A673 (cell line): ENCODE measurements around the gene NPHP4. TPM values are rescaled to one million over a fixed set of nuclear protein-coding genes. Genes with fewer than 3 reads are reported as not detected.

Experiments
- BruUV-seq: library from RNA; stranded (reverse); fragments of 400-500 nt; replicated peaks from 2 replicates; lab custom pipeline; 2021; lab: Mats Ljungman, UMichigan
- CTCF ChIA-PET: fragments of 300-600 bp; sonication (Branson Sonifier 250); formaldehyde crosslinking; loops from one replicate; lab custom pipeline; 2022; ENCODE audit warnings: antibody characterized with exemption; lab: Charles Lee
- POLR2A ChIA-PET: fragments of 300-600 bp; sonication (Branson Sonifier 250); formaldehyde crosslinking; loops from one replicate; lab custom pipeline; 2022; ENCODE audit warnings: antibody characterized with exemption; ENCODE audit not compliant: low non-redundant PET; lab: Charles Lee
- DNase-seq: peaks from one replicate; pipeline ENCODE4 v3.0.0-alpha.2; 2015; ENCODE audit warnings: low spot score
- H3K27ac ChIP-seq: fragments of 200-600 bp; sonication (generic); 2 replicates; pipeline ENCODE4 v1.5.1; 2016; ENCODE audit warnings: mixed run types, low read depth, mild to moderate bottlenecking, mixed read lengths, antibody characterized with exemption, low read length; ENCODE audit not compliant: poor library complexity, severe bottlenecking
- H3K27me3 ChIP-seq: fragments of 200-600 bp; sonication (generic); replicated peaks from 2 replicates; pipeline ENCODE4 v1.6.1; 2017; ENCODE audit warnings: mixed run types, low read depth, mild to moderate bottlenecking, mixed read lengths, antibody characterized with exemption, low read length; ENCODE audit not compliant: insufficient read depth, poor library complexity
- H3K36me3 ChIP-seq: fragments of 200-600 bp; sonication (generic); 2 replicates; pipeline ENCODE4 v1.6.1; 2016; ENCODE audit warnings: mixed run types, mild to moderate bottlenecking, mixed read lengths, antibody characterized with exemption, low read length; ENCODE audit not compliant: insufficient read depth, poor library complexity, severe bottlenecking
- H3K4me1 ChIP-seq: fragments of 200-600 bp; sonication (generic); 2 replicates; pipeline ENCODE4 v1.6.1; 2017; ENCODE audit warnings: mixed run types, mild to moderate bottlenecking, mixed read lengths, antibody characterized with exemption, low read length; ENCODE audit not compliant: insufficient read depth, poor library complexity, severe bottlenecking
- H3K4me3 ChIP-seq: fragments of 200-600 bp; sonication (generic); 2 replicates; pipeline ENCODE4 v1.5.1; 2016; ENCODE audit warnings: low read depth, mixed run types, mild to moderate bottlenecking, mixed read lengths, low read length; ENCODE audit not compliant: poor library complexity, severe bottlenecking
- H3K9me3 ChIP-seq: fragments of 200-600 bp; sonication (generic); 2 replicates; pipeline ENCODE4 v1.6.1; 2016; ENCODE audit warnings: mixed run types, low read depth, mild to moderate bottlenecking, mixed read lengths, antibody characterized with exemption, low read length; ENCODE audit not compliant: poor library complexity, severe bottlenecking
- CTCF ChIP-seq: fragments of 300-800, 200-600 bp; sonication (generic); conservative IDR thresholded peaks from 2 replicates; pipeline ENCODE4 v1.5.1; 2017; ENCODE audit warnings: low read depth, mild to moderate bottlenecking, antibody characterized with exemption, low read length, moderate library complexity, mixed read lengths
- EZH2 ChIP-seq: fragments of 200-600 bp; sonication (generic); IDR thresholded peaks from 2 replicates; pipeline ENCODE4 v1.6.1; 2017; ENCODE audit warnings: borderline replicate concordance, low read depth, mild to moderate bottlenecking, mixed read lengths, antibody characterized with exemption, low read length; ENCODE audit not compliant: poor library complexity, severe bottlenecking
- intact Hi-C: fragments of 100-400 bp; cut with micrococcal nuclease; formaldehyde crosslinking; loops from one replicate; pipeline ENCODE4 v1.10.0; 2022; ENCODE audit not compliant: unreplicated experiment
- total RNA-seq: library from RNA; stranded (reverse); gene quantifications from 2 replicates; pipeline ENCODE4 v1.2.3, GENCODE V29; 2021

The NPHP4 gene
- total RNA-seq, 1 experiment from 2014 or later: 27.6 TPM

GRCh38 chr1:5889462-5889861 lies 102.8 kb downstream of the NPHP4 start:
- Histone ChIP-seq H3K27ac (no peak overlapping the region), H3K36me3 (no peaks in the 10 kb centered on the region), H3K27me3 (no peaks in the 10 kb centered on the region), H3K9me3 (no peaks in the 10 kb centered on the region), H3K4me3 (no peak overlapping the region), H3K4me1 (no peaks in the 10 kb centered on the region)
- no peak for DNase-seq
- no TSS peak for BruUV-seq
- ChIA-PET POLR2A (no interaction called here), CTCF (no interaction called here)
- intact Hi-C loops: no loop called here
- TF ChIP-seq CTCF (no peak), EZH2 (no peak)

GRCh38 chr1:5888606-5889211 lies 103.5 kb downstream of the NPHP4 start:
- DNase-seq: no peak
- H3K27me3 ChIP-seq: no peaks in the 10 kb centered on the region
- no peak overlapping the region for H3K4me3 ChIP-seq
- intact Hi-C loops: no loop called here
- POLR2A ChIA-PET: no interaction called here
- H3K27ac ChIP-seq: no peak overlapping the region
- TF ChIP-seq CTCF (no peak), EZH2 (no peak)
- no TSS peak for BruUV-seq
- no peaks in the 10 kb centered on the region for H3K36me3 ChIP-seq
- CTCF ChIA-PET: no interaction called here
- H3K4me1 ChIP-seq: no peaks in the 10 kb centered on the region
- H3K9me3 ChIP-seq: no peaks in the 10 kb centered on the region

GRCh38 chr1:5887971-5888361 lies 104.3 kb downstream of the NPHP4 start:
- Histone ChIP-seq H3K36me3 (no peaks in the 10 kb centered on the region), H3K4me3 (no peak overlapping the region), H3K9me3 (no peaks in the 10 kb centered on the region), H3K4me1 (no peaks in the 10 kb centered on the region), H3K27me3 (no peaks in the 10 kb centered on the region), H3K27ac (no peak overlapping the region)
- DNase-seq: no peak
- ChIA-PET CTCF (no interaction called here), POLR2A (no interaction called here)
- no TSS peak for BruUV-seq
- no peak for TF ChIP-seq CTCF
- TF ChIP-seq EZH2: no peak
- intact Hi-C loops: no loop called here
